SK-N-SH treated with all-trans-retinoic acid at 6 μM for 48 hours (cell line): ENCODE data around the gene AGAP1.

Source experiments
- ATAC-seq: fragments of 200-7000 bp; cut with Tn5 transposase; 3 replicates; pipeline ENCODE4 v1.9.1; 2020; ENCODE audit warnings: mild to moderate bottlenecking, moderate library complexity
- ARNTL ChIP-seq: fragments of 450-650 bp; formaldehyde crosslinking; IDR thresholded peaks from 2 replicates; pipeline ENCODE4 v1.5.0; 2020; ENCODE audit warnings: low read depth, mild to moderate bottlenecking, moderate library complexity, borderline replicate concordance
- BACH2 ChIP-seq: fragments of 250-450 bp; sonication (Bioruptor Pico); IDR thresholded peaks from 2 replicates; pipeline ENCODE4 v1.9.0; 2021; ENCODE audit warnings: mild to moderate bottlenecking, borderline replicate concordance
- CSDC2 ChIP-seq: fragments of 250-450 bp; sonication (Bioruptor Pico); IDR thresholded peaks from 2 replicates; pipeline ENCODE4 v1.5.0; 2020; ENCODE audit warnings: mild to moderate bottlenecking, moderate library complexity
- ESRRG ChIP-seq: fragments of 250-450 bp; sonication (Bioruptor Pico); IDR thresholded peaks from 2 replicates; pipeline ENCODE4 v1.6.1; 2021; ENCODE audit warnings: mild to moderate bottlenecking
- ISL1 ChIP-seq: fragments of 250-450 bp; sonication (Bioruptor Pico); IDR thresholded peaks from 2 replicates; pipeline ENCODE4 v2.1.2; 2022; ENCODE audit warnings: mild to moderate bottlenecking, moderate library complexity
- OSR1 ChIP-seq: fragments of 250-450 bp; sonication (Bioruptor Pico); IDR thresholded peaks from 2 replicates; pipeline ENCODE4 v1.8.0; 2022; ENCODE audit warnings: moderate library complexity, mild to moderate bottlenecking, inconsistent platforms
- RARB ChIP-seq: fragments of 250-450 bp; sonication (Bioruptor Pico); IDR thresholded peaks from 2 replicates; pipeline ENCODE4 v1.8.0; 2021; ENCODE audit warnings: mild to moderate bottlenecking, moderate library complexity
- SNAI2 ChIP-seq: fragments of 250-450 bp; sonication (Bioruptor Pico); IDR thresholded peaks from 2 replicates; pipeline ENCODE4 v1.5.0; 2020; ENCODE audit warnings: mild to moderate bottlenecking, moderate library complexity
- TCF4 ChIP-seq: fragments of 250-450 bp; sonication (Bioruptor Pico); IDR thresholded peaks from 2 replicates; pipeline ENCODE4 v1.8.0; 2021; ENCODE audit warnings: mild to moderate bottlenecking, moderate library complexity, borderline replicate concordance
- TOX ChIP-seq: fragments of 250-450 bp; sonication (Bioruptor Pico); IDR thresholded peaks from 2 replicates; pipeline ENCODE4 v1.8.0; 2021; ENCODE audit warnings: mild to moderate bottlenecking, moderate library complexity, borderline replicate concordance
- ZC3H10 ChIP-seq: fragments of 250-450 bp; sonication (Bioruptor Pico); IDR thresholded peaks from 2 replicates; pipeline ENCODE4 v1.5.1; 2021; ENCODE audit warnings: mild to moderate bottlenecking, moderate library complexity
- ZFP3 ChIP-seq: fragments of 250-450 bp; sonication (Bioruptor Pico); IDR thresholded peaks from 2 replicates; pipeline ENCODE4 v1.5.0; 2020; ENCODE audit warnings: mild to moderate bottlenecking, moderate library complexity
- ZFP30 ChIP-seq: fragments of 450-650 bp; formaldehyde crosslinking; IDR thresholded peaks from 2 replicates; pipeline ENCODE4 v1.5.0; 2022; ENCODE audit warnings: mild to moderate bottlenecking, moderate library complexity
- ZNF70 ChIP-seq: fragments of 450-650 bp; formaldehyde crosslinking; IDR thresholded peaks from 2 replicates; pipeline ENCODE4 v1.5.0; 2020; ENCODE audit warnings: mild to moderate bottlenecking, moderate library complexity
- ZNF8 ChIP-seq: fragments of 450-650 bp; formaldehyde crosslinking; IDR thresholded peaks from 2 replicates; pipeline ENCODE4 v1.5.0; 2020; ENCODE audit warnings: mild to moderate bottlenecking, moderate library complexity
- TF ChIP-seq, protein P1 (sequence below): fragments of 250-450 bp; sonication (Bioruptor Pico); IDR thresholded peaks from 2 replicates; pipeline ENCODE4 v1.5.1; 2020; ENCODE audit warnings: low read depth, mild to moderate bottlenecking, moderate library complexity
- TF ChIP-seq, protein P2 (sequence below): fragments of 250-450 bp; sonication (Bioruptor Pico); IDR thresholded peaks from 2 replicates; pipeline ENCODE4 v1.5.0; 2020; ENCODE audit warnings: mild to moderate bottlenecking, moderate library complexity
- TF ChIP-seq, protein P3 (sequence below): fragments of 250-450 bp; sonication (Bioruptor Pico); IDR thresholded peaks from 2 replicates; pipeline ENCODE4 v1.8.0; 2021; ENCODE audit warnings: low read depth, mild to moderate bottlenecking, moderate library complexity, borderline replicate concordance
- TF ChIP-seq, protein P4 (sequence below): fragments of 250-450 bp; sonication (Bioruptor Pico); IDR thresholded peaks from 2 replicates; pipeline ENCODE4 v1.5.1; 2021; ENCODE audit warnings: mild to moderate bottlenecking, moderate library complexity

Gene AGAP1

DNA sequence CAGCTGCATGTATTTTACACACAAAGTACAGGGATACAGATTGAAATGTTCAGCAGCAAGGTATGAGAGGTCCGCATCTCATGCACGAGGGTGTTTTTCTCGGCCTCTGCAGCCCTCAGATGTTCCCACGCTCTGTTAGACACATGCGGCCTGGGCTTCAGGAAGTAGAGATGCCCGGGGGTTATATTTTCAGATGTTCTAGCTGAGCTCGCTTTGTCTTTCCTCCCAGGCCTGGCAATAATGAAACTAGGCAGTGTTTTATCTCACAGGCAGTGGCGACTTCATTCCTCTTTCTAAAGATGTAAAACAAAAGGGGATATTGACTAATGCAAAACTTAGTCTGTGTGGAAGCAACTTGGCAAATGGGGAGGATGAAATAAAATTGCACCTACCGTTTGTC lies 483.6 kb downstream of the AGAP1 start:
- ATAC-seq, result no peak

DNA sequence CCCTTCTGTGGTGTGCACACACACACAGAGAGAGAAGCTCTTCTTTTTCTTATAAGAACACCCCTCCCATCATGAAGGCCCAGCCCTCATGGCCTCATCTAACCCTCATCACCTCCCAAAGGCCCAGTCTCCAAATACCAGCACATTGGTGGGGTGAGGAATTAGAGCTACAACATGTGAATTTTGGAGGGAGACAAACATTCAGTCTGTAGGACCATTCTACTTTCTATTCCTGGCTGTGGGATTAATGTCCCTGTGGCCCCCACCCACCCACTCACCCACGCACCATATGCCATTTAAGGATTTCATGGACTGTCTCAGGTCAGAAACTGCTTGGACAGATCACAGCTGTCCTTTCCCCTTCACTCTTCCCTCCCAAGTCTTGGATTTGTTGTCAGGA lies 484.2 kb downstream of the AGAP1 start:
- no peak for ATAC-seq
- TF ChIP-seq ZFP3 (no peak), ZC3H10 (CRISPR knock-in tag) (no peak), ARNTL (CRISPR knock-in tag) (no peak), ZFP30 (CRISPR knock-in tag) (no peak), ZNF8 (CRISPR knock-in tag) (no peak), OSR1 (CRISPR knock-in tag) (no peak), TOX (CRISPR knock-in tag) (no peak)
- TF ChIP-seq, protein P1, sequence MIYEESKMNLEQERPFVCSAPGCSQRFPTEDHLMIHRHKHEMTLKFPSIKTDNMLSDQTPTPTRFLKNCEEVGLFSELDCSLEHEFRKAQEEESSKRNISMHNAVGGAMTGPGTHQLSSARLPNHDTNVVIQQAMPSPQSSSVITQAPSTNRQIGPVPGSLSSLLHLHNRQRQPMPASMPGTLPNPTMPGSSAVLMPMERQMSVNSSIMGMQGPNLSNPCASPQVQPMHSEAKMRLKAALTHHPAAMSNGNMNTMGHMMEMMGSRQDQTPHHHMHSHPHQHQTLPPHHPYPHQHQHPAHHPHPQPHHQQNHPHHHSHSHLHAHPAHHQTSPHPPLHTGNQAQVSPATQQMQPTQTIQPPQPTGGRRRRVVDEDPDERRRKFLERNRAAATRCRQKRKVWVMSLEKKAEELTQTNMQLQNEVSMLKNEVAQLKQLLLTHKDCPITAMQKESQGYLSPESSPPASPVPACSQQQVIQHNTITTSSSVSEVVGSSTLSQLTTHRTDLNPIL (CRISPR knock-in tag), result no peak
- TF ChIP-seq, protein P2, sequence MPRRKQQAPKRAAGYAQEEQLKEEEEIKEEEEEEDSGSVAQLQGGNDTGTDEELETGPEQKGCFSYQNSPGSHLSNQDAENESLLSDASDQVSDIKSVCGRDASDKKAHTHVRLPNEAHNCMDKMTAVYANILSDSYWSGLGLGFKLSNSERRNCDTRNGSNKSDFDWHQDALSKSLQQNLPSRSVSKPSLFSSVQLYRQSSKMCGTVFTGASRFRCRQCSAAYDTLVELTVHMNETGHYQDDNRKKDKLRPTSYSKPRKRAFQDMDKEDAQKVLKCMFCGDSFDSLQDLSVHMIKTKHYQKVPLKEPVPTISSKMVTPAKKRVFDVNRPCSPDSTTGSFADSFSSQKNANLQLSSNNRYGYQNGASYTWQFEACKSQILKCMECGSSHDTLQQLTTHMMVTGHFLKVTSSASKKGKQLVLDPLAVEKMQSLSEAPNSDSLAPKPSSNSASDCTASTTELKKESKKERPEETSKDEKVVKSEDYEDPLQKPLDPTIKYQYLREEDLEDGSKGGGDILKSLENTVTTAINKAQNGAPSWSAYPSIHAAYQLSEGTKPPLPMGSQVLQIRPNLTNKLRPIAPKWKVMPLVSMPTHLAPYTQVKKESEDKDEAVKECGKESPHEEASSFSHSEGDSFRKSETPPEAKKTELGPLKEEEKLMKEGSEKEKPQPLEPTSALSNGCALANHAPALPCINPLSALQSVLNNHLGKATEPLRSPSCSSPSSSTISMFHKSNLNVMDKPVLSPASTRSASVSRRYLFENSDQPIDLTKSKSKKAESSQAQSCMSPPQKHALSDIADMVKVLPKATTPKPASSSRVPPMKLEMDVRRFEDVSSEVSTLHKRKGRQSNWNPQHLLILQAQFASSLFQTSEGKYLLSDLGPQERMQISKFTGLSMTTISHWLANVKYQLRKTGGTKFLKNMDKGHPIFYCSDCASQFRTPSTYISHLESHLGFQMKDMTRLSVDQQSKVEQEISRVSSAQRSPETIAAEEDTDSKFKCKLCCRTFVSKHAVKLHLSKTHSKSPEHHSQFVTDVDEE, result no peak
- TF ChIP-seq, protein P3, sequence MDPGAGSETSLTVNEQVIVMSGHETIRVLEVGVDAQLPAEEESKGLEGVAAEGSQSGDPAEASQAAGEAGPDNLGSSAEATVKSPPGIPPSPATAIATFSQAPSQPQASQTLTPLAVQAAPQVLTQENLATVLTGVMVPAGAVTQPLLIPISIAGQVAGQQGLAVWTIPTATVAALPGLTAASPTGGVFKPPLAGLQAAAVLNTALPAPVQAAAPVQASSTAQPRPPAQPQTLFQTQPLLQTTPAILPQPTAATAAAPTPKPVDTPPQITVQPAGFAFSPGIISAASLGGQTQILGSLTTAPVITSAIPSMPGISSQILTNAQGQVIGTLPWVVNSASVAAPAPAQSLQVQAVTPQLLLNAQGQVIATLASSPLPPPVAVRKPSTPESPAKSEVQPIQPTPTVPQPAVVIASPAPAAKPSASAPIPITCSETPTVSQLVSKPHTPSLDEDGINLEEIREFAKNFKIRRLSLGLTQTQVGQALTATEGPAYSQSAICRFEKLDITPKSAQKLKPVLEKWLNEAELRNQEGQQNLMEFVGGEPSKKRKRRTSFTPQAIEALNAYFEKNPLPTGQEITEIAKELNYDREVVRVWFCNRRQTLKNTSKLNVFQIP (CRISPR knock-in tag), result no peak
- TF ChIP-seq, protein P4, sequence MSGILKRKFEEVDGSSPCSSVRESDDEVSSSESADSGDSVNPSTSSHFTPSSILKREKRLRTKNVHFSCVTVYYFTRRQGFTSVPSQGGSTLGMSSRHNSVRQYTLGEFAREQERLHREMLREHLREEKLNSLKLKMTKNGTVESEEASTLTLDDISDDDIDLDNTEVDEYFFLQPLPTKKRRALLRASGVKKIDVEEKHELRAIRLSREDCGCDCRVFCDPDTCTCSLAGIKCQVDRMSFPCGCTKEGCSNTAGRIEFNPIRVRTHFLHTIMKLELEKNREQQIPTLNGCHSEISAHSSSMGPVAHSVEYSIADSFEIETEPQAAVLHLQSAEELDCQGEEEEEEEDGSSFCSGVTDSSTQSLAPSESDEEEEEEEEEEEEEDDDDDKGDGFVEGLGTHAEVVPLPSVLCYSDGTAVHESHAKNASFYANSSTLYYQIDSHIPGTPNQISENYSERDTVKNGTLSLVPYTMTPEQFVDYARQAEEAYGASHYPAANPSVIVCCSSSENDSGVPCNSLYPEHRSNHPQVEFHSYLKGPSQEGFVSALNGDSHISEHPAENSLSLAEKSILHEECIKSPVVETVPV (CRISPR knock-in tag), result no peak
- TF ChIP-seq, all 23 proteins: peak for 0

More for the DNA sequence above, 483.6 kb downstream of the AGAP1 start:
- TF ChIP-seq TOX (CRISPR knock-in tag) (no peak), RARB (no peak), ESRRG (CRISPR knock-in tag) (no peak), ZNF8 (CRISPR knock-in tag) (no peak), ISL1 (no peak), ARNTL (CRISPR knock-in tag) (no peak)
- TF ChIP-seq, protein P1 (CRISPR knock-in tag), result no peak

DNA sequence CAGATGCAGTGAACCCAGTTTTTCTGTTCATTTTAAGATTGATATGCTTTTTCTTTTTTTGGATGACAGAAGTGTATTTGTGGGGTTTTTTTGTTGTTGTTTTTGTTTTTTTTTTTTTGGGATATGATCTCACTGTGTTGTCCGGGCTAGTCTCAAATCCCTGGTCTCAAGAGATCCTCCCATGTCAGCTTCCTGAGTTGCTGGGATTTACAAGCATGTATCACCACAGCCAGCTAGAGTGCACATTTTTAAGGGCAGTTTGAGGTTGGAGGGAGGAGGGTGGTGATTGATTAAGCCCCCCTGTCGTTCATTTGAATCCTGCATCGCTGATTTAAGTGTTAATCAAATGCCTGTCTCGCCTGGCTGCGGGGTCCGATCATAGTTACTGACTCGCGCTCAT lies 485.2 kb downstream of the AGAP1 start:
- no peak for ATAC-seq
- TF ChIP-seq ZNF70 (no peak), ZFP3 (no peak), OSR1 (CRISPR knock-in tag) (no peak), ARNTL (CRISPR knock-in tag) (no peak), ZNF8 (CRISPR knock-in tag) (no peak), ZFP30 (CRISPR knock-in tag) (no peak), ESRRG (CRISPR knock-in tag) (no peak), TCF4 (no peak), ZC3H10 (CRISPR knock-in tag) (no peak), CSDC2 (CRISPR knock-in tag) (no peak), BACH2 (CRISPR knock-in tag) (no peak), SNAI2 (CRISPR knock-in tag) (no peak), ISL1 (no peak)
- TF ChIP-seq, protein P2, result no peak
- TF ChIP-seq, protein P4 (CRISPR knock-in tag), result no peak
- TF ChIP-seq, protein P1 (CRISPR knock-in tag), result no peak
- TF ChIP-seq, protein P3 (CRISPR knock-in tag), result no peak
